Raji (cell line): ENCODE results near the gene CHD3.

Source experiments
- POLR2A ChIP-seq: IDR thresholded peaks from 2 replicates; pipeline ENCODE4 v1.6.1; 2011; ENCODE audit warnings: low read depth, low read length, control low read depth; ENCODE audit not compliant: insufficient read depth

CHD3 gene

DNA sequence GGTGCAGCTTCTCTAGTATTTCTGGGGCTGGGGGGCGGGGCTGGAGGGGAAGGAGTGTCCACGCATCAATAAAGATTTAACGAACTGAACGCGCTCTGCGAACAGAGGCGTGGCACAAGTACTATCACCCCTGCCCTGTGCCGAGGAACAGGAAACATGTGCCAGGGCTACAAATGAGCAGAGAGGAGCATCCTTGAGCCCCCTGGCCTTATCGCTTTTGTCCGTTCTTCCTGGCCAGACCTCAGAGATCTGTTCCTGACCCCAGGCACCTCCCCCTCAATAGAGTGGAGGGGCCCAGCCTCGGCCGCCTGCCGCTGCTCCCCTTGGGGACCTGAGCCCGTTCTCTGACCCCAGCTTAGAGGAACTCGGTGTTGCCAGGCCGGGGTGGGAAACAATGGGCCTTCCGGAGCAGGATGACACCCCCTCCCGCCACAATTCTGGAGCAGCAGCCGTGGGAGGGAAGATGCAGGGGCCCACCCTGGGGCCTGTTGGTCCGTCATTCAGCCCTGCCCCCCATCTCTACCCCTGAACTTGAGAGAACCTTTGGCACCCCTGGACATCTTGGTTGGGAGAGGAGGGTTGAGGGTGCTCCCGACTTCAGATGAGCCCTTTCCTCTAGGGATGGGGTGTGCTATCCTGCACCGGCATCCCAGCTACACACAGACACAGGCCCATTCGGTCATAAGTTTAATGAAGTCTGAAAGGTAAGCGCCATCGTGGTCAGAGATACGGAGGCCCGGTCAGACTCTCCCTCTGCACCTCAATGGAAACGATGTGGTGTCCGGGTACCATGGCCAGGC is 32.4 kb upstream of the CHD3 start:
- TF ChIP-seq POLR2A: peak; percentile 42; the same call in 1 of the 2 replicates

DNA sequence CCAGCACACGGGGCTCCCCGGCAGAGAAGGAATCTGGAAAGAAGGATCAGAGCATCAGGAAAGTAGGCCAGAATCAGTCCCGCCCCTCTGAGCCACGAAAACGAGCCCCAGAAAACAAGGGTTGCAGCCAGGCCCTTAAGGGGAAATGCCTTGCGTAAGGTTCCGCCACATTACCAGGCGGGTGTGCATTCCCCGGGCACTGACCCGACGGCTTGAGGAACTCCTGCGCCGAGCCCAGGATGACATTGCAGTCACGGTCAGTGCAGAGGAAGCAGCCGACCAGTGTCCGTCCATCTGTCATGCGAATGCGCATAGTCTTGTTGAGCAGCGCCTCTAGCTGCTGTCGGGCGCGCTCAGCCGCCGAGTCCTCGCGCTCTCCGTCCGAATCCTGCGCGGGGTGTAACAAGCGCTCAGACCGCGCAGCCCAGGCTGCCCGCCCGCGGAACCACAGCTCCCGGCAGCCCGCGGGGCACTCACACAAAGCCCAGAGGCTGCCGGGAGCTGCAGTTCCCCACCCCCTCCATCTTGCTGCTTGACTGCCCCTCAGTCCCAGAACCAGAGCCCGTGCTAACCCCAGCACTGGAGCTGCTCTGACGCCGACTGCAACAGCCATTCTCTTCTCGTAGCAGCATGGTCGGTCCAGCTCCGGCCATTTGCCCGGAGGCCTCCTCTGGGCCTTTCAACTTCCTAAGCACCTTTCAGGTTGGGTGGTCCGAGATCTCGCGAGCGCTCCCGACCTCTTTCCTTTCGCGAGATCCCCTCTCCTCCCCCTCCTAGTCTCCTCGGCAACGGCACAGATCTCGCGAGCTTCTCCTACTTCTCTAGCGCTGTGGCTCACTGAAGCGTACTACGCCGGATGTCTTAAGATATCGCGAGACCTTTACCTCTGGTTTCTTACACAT is 31.5 kb upstream of the CHD3 start, which contains the start of gene NAA38:
NAA38 (minus strand) TSS at position 749 of the 902 bp plus-strand sequence; CDS start at position 653, 96 bp downstream.
- TF ChIP-seq POLR2A: peak; percentile 89

DNA sequence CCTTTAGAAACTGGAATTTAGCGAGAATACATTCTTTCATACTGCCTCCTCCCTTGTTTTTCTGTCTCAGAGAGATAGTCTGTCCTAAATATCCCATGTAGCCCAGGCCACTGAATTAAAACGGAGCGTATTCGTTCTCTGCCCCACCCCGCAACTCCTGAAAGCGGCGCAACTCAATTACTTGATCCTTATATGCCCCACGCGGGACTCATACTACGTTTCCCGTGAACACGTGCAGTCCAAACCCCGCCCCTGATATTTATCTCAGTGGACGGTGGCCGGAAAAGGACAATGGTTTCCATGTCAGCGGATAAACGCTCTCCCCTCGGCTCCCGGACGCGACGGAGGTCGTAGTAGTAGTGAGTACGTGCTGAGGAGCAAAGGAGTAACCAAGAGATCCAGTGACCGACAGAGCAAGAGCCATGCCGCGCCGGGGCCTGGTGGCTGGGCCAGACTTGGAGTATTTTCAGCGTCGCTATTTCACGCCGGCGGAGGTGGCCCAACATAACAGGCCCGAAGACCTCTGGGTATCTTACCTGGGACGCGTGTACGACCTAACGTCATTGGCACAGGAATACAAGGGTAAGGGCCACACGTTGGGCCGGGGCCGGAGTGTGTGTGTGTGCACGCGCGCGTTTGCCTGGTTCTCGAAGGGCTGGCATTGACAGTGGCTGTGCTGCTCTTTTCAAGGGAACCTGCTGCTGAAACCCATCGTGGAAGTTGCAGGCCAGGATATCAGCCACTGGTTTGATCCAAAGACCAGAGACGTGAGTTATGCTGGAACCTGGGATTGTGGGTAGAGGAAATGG is 30.7 kb upstream of the CHD3 start, which contains the start of gene CYB5D1:
CYB5D1 (plus strand) TSS at position 291 of the 809 bp plus-strand sequence; CDS start at position 423, 132 bp downstream.
- no peak; the same call in 1 of the 2 replicates for TF ChIP-seq POLR2A

DNA sequence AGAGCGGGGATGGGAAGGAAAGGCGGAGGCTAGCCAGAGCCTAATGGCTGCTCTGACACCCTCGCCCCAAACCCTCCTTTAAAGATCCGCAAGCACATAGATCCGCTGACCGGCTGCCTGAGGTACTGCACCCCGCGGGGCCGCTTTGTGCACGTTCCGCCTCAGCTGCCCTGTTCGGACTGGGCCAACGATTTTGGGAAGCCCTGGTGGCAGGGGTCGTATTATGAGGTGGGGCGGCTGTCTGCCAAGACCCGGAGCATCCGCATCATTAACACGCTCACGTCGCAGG is 30.1 kb upstream of the CHD3 start:
- no peak for TF ChIP-seq POLR2A

DNA sequence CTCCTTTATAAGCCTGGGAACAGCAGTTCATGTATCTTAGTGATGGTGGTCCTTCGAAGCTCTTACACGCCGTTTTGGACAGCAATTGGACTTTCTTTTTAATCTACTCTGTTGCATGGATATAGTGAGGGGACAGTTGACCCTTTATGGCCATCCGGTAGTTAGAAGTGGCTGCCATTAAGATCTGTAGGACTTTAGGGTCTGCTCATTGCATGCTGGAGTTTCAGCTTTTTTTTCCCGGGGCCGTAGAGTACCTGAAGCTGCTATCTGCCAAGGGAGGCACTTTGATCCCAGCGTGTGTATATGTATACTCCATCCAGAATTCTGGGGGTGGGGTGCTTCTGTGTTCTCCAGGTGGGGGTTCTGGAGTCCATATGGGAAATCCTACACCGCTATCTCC is 29.6 kb upstream of the CHD3 start:
- no peak for TF ChIP-seq POLR2A

DNA sequence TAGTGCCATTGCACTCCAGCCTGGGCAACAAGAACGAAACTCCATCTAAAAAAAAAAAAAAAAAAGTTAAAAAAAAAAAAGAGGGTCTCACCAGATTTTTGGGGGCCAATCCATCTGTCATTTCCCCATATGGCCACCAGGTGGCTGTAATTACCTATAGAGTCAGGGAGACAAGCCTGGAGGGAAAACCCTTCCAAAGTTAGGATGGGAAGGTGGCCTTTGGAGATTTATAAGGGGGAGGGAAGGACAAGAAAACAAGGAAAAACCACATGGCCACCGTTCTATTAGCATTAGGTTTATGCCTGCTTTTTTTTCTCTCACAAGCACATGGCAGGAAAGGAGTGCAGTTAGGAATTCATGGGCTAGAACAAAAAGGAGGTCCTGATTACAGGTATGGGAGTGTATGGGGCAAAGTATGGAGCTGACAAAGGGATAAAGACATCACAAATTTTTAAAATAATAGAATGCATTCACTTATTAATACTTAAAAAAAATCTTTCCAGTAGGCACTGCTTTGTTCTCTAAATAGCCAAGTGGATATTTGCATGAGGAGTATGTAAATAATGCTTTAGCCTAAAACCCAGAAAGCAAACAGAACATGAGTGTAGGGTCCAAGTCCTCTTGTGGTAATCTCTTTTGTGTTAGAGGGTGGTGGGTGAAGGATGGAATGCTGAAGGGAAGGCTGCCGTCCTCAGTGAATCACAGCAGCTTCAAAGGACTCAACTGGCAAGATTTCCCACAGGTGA is 25.7 kb upstream of the CHD3 start:
- no peak for TF ChIP-seq POLR2A

DNA sequence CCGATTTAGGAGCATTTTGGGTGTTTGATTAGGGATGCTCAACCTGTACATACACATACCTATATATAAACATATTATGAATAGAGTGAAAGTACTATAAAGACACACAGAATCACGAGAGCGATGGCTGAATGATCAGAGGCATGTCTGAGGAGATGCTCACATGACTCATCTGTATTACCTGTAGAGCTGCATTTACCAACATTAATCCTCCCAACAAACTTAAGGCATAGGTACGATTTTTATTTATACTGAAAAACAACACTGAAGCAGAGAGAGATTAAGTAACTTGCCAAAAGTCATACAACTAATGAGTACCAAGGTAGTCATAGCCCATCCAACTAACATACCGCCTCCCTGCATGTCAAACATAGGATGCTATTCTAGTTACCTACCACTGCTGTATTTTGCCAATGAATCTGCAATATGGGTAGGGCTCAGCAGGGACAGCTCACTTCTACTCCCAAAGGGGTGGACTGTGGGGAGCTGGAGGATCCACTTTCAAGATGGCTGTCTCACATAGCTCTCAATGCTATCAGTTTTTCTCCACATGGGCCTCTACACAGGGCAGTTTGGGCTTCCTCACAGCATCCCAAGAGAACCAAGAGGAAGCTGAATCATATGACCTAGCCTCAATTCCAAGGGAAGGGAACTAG is 23.5 kb upstream of the CHD3 start:
- no peak for TF ChIP-seq POLR2A

DNA sequence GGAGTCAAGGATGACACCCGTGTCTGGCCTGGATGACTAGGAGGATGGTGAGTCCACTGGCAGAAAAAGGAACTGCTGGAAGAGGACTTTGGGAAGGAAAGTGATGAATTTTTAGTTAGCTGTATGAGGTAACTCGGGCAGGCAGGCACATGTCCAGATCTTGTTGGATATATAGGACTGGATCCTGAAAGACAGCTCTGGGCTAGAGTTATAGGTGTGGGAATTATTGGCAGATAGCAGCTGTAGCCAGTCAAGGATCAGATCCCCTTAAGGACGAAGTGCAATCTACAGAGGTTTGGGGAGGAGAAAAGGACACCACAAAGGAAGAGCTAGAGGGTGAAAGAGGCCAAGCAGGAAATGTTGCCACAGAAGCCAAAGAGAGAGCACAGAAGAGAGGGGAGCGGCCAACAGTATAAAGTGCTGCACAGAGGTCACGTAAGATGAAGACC is 20.7 kb upstream of the CHD3 start:
- TF ChIP-seq POLR2A: no peak

DNA sequence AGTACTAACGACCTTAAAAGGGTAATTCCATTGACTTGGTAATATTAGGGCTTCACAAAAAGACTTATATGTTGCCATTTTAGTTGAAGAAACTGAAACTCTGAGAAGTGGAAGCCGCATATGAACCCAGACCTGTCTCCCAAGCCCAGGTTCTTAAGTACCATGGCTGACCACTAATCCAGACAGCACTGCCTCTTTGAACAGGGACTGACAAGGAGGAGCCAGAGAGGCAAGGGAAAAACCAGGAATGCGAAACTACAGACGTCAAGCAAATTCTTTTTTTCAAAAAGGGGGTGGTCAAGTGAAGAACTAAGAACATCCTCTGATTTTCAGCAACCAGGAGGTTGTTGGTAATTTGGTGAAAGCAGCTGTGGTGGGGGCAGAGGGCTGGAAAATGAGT is 15.5 kb upstream of the CHD3 start:
- TF ChIP-seq POLR2A: no peak

DNA sequence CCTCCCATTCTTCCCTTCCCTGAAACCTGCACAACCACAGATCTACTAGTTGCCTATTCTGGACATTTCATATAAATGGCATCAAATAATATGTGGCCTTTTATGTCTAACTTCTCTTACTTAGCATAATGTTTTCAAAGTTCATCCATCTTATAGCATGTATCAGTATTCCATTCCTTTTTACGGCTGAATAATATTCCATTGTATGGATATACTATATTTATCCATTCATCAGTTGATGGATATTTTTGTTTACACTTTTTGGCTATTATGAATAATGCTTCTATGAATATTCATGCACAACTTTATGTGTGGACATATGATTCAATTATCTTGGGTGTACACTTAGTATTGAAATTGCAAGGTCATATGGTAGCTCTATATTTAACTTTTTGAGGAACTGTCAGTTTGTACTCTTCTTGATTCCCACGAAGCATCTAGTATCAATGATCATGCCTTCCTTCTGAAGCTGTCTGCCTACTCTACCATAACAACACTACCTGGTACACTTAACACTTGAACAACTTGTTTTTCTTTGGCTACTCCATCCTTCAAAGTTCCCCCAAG is 12.7 kb upstream of the CHD3 start:
- TF ChIP-seq POLR2A: no peak

DNA sequence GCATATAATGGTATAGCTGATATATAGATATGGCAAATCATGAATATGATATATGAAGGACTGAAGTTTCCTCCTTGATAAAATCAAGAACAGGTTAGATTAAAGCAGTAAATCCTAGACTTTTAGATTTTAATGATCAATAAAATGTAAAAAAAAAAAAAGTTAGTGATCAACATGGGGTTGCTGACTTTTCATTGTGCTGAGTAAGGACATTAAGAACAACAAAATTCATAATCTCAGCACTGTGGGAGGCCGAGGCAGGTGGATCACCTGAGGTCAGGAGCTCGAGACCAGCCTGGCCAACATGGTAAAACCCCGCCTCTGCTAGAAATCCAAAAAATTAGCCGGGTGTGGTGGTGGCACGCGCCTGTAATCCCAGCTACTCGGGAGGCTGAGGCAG is 10.4 kb upstream of the CHD3 start:
- no peak for TF ChIP-seq POLR2A

DNA sequence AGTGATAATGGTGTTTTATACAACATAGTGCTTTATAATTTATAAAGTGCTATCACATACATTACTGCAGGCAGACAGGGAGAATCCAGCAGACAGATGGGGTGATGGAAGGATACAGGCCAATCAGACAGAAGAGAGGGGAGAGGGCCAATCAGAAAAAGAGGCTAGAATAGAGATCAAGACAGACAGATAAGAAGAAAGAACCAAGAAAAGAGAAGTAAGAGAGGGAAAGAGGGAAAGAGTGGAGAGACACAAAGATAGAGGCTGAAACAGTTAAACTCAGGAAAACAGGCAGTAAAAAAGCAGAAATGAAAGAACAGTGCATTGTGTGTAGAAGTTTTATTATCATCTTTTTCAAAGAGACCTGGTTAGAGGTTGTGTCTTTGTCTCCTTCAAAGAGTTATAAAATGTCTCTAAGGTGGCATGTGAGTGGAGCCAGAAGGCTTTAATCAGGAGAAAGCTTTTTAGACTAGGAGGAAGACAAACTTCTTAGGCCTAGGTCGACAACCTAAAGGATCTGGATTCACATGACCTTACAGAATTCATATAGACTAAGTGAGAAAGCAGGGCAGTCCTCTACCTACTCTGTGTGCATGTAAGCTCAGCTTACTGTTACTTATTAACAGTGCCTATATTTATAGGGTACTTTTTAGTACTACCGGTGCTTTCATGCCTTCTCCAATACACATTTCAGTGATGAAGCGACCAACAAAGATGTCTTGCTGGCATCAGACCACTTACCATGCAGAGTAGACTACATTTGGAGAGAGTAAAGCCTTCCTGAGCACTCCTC is 8.3 kb upstream of the CHD3 start:
- TF ChIP-seq POLR2A: no peak
